OCI-LY1 (cell line): Measurements from ENCODE around the gene GPX7.

Experiments used
- CTCF ChIP-seq: fragments of 200-600 bp; sonication (generic), shearing (Covaris generic); IDR thresholded peaks from 2 replicates; pipeline ENCODE4 v1.5.1; 2017; ENCODE audit warnings: mild to moderate bottlenecking, antibody characterized with exemption, low read length, moderate library complexity, mixed read lengths
- EZH2 ChIP-seq: fragments of 200-600 bp; sonication (generic), shearing (Covaris generic); IDR thresholded peaks from 2 replicates; pipeline ENCODE4 v1.8.0; 2017; ENCODE audit warnings: borderline replicate concordance, mixed run types, mild to moderate bottlenecking, antibody characterized with exemption, low read length, moderate library complexity, mixed read lengths

- TF ChIP-seq CTCF (no peak), EZH2 (no peak)
Observed at GRCh38 chr1:52598729-52599128, 3.4 kb upstream of the GPX7 start.
